Neuronal stem cell (in vitro differentiated cells): ENCODE results near the gene LIMK2.

Experiments used
- DNase-seq: peaks from one replicate; pipeline ENCODE4 v3.0.0-alpha.2; 2013; ENCODE audit warnings: low spot score
- H2AFZ ChIP-seq: one replicate; pipeline ENCODE4 v1.6.1; 2013; ENCODE audit warnings: mild to moderate bottlenecking, low read length, inconsistent platforms
- H2AK5ac ChIP-seq: 2 replicates; pipeline ENCODE4 v1.6.1; 2013; ENCODE audit warnings: low read depth, mild to moderate bottlenecking, inconsistent platforms, low read length, moderate library complexity, mixed read lengths
- H2BK120ac ChIP-seq: 2 replicates; pipeline ENCODE4 v1.6.1; 2013; ENCODE audit warnings: low read depth, mild to moderate bottlenecking, inconsistent platforms, low read length, moderate library complexity, mixed read lengths
- H2BK12ac ChIP-seq: one replicate; pipeline ENCODE4 v1.6.1; 2013; ENCODE audit warnings: low read length, inconsistent platforms
- H2BK15ac ChIP-seq: 2 replicates; pipeline ENCODE4 v1.6.1; 2013; ENCODE audit warnings: mild to moderate bottlenecking, low read length, inconsistent platforms, mixed read lengths
- H2BK5ac ChIP-seq: one replicate; pipeline ENCODE4 v1.6.1; 2013; ENCODE audit warnings: inconsistent platforms, mild to moderate bottlenecking, low read length, moderate library complexity
- H3K14ac ChIP-seq: one replicate; pipeline ENCODE4 v1.6.1; 2013; ENCODE audit warnings: low read length, inconsistent platforms
- H3K18ac ChIP-seq: 2 replicates; pipeline ENCODE4 v1.6.1; 2013; ENCODE audit warnings: low read length, inconsistent platforms
- H3K23ac ChIP-seq: 2 replicates; pipeline ENCODE4 v1.6.1; 2013; ENCODE audit warnings: low read depth, mild to moderate bottlenecking, mixed read lengths, low read length, inconsistent platforms; ENCODE audit not compliant: poor library complexity
- H3K27ac ChIP-seq: replicated peaks from 3 replicates; pipeline ENCODE4 v1.5.1; 2013; ENCODE audit warnings: low read length, inconsistent platforms
- H3K27me3 ChIP-seq, 3 experiments: 2 replicates each; pipeline ENCODE4 v1.6.1; 2013; ENCODE audit warnings: low read length in 3 of 3, mild to moderate bottlenecking in 2 of 3, inconsistent platforms in 1 of 3, low read depth in 1 of 3, mixed read lengths in 1 of 3, moderate library complexity in 1 of 3; ENCODE audit not compliant: control insufficient read depth in 3 of 3, insufficient read depth in 3 of 3
- H3K36me3 ChIP-seq, 2 donors: replicated peaks in 1 of 2; 2 replicates each; pipeline ENCODE4 v1.6.1; 2013; ENCODE audit warnings: low read length in 2 of 2; ENCODE audit not compliant: control insufficient read depth in 2 of 2, insufficient read depth in 2 of 2
- H3K4ac ChIP-seq: 2 replicates; pipeline ENCODE4 v1.6.1; 2013; ENCODE audit warnings: inconsistent platforms, mild to moderate bottlenecking, low read length, moderate library complexity
- H3K4me1 ChIP-seq, 2 donors: 1 replicate in 1 of 2; 2 replicates in 1 of 2; pipeline ENCODE4 v1.6.1; 2013; ENCODE audit warnings: low read length in 2 of 2, low read depth in 1 of 2; ENCODE audit not compliant: control insufficient read depth in 2 of 2, insufficient read depth in 1 of 2
- H3K4me2 ChIP-seq: one replicate; pipeline ENCODE4 v1.6.1; 2013; ENCODE audit warnings: mild to moderate bottlenecking, low read length, inconsistent platforms; ENCODE audit not compliant: insufficient read depth, poor library complexity, severe bottlenecking
- H3K4me3 ChIP-seq, 2 donors: 2 replicates each; pipeline ENCODE4 v1.5.1; 2013; ENCODE audit warnings: low read length in 2 of 2, mild to moderate bottlenecking in 2 of 2, inconsistent platforms in 1 of 2, moderate library complexity in 1 of 2
- H3K79me1 ChIP-seq: one replicate; pipeline ENCODE4 v1.6.1; 2013; ENCODE audit warnings: low read depth, mild to moderate bottlenecking, inconsistent platforms, low read length, moderate library complexity
- H3K9ac ChIP-seq: one replicate; pipeline ENCODE4 v1.6.1; 2013; ENCODE audit warnings: mild to moderate bottlenecking, low read depth, low read length, inconsistent platforms; ENCODE audit not compliant: poor library complexity
- H3K9me3 ChIP-seq, 2 donors: replicated peaks in 1 of 2; 2 replicates each; pipeline versions ENCODE3 to v1.6.1; 2013; ENCODE audit warnings: low read length in 2 of 2, mild to moderate bottlenecking in 2 of 2, inconsistent platforms in 1 of 2, low read depth in 1 of 2, mixed read lengths in 1 of 2, moderate library complexity in 1 of 2; ENCODE audit not compliant: control insufficient read depth in 2 of 2, insufficient read depth in 1 of 2
- H4K8ac ChIP-seq: one replicate; pipeline ENCODE4 v1.6.1; 2013; ENCODE audit warnings: low read depth, mild to moderate bottlenecking, inconsistent platforms, low read length, moderate library complexity
- H4K91ac ChIP-seq: one replicate; pipeline ENCODE4 v1.6.1; 2013; ENCODE audit warnings: low read length, low read depth, mild to moderate bottlenecking, inconsistent platforms; ENCODE audit not compliant: poor library complexity
- WGBS, 2 donors: extraction: QIAGEN DNeasy Blood & Tissue Kit; methylation state at CpG; one replicate each; pipeline ENCODE4 v1.1.7; 2013; ENCODE audit warnings: missing lambda C conversion rate in 2 of 2, mixed read lengths in 1 of 2; ENCODE audit not compliant: insufficient read length in 2 of 2, insufficient replicate concordance in 1 of 2; ENCODE audit errors: extremely low coverage in 2 of 2; 5-methylcytosine and 5-hydroxymethylcytosine counted together

The LIMK2 gene

GRCh38 chr22:31176923-31177322, 35.2 kb upstream of the LIMK2 start:
- H3K79me1 ChIP-seq: peaks cover 3% of the 10 kb centered on the region
- H3K4me3 ChIP-seq: no peak overlapping the region
- no peak overlapping the region for H2AK5ac ChIP-seq
- no peak overlapping the region for H3K4me2 ChIP-seq
- no peak overlapping the region for H2BK15ac ChIP-seq
- peaks cover 7 to 25% of the 10 kb centered on the region in 2 donors for H3K36me3 ChIP-seq
- H3K9ac ChIP-seq: no peak overlapping the region
- H4K8ac ChIP-seq: no peak overlapping the region
- H2BK12ac ChIP-seq: no peak overlapping the region
- H3K27me3 ChIP-seq: no peaks in the 10 kb centered on the region
- H4K91ac ChIP-seq: no peak overlapping the region
- no peaks in the 10 kb centered on the region for H3K4me1 ChIP-seq
- no peak overlapping the region for H2BK5ac ChIP-seq
- H3K9me3 ChIP-seq: peaks cover 0 to 2% of the 10 kb centered on the region in 2 donors
- no peak for DNase-seq
- no peak overlapping the region for H3K23ac ChIP-seq
- H3K14ac ChIP-seq: no peak overlapping the region
- H2BK120ac ChIP-seq: no peak overlapping the region
- no peak overlapping the region for H3K27ac ChIP-seq
- H3K18ac ChIP-seq: no peak overlapping the region
- H2AFZ ChIP-seq: no peak overlapping the region
- no CpG with 5 or more reads among the region's 1 CpG for WGBS, 2 donors
- no peak overlapping the region for H3K4ac ChIP-seq

GRCh38 chr22:31177420-31178162, 34.5 kb upstream of the LIMK2 start:
- Histone ChIP-seq H3K27ac (no peak overlapping the region), H3K4me1 (no peaks in the 10 kb centered on the region)

GRCh38 chr22:31178859-31179258, 33.2 kb upstream of the LIMK2 start:
- Histone ChIP-seq H2BK12ac (no peak overlapping the region), H3K4me2 (no peak overlapping the region), H3K23ac (no peak overlapping the region), H3K4ac (no peak overlapping the region), H4K91ac (no peak overlapping the region), H2AFZ (no peak overlapping the region), H3K18ac (no peak overlapping the region), H3K79me1 (peaks cover 3% of the 10 kb centered on the region), H2BK5ac (no peak overlapping the region), H3K4me1 (no peaks in the 10 kb centered on the region), H3K14ac (no peak overlapping the region), H2BK120ac (no peak overlapping the region), H2BK15ac (no peak overlapping the region), H3K27me3 (no peaks in the 10 kb centered on the region), H3K9me3 (peaks cover 2 to 6% of the 10 kb centered on the region in 2 donors), H2AK5ac (no peak overlapping the region), H4K8ac (no peak overlapping the region), H3K4me3 (no peak overlapping the region), H3K27ac (no peak overlapping the region), H3K9ac (no peak overlapping the region), H3K36me3 (peaks cover 6 to 36% of the 10 kb centered on the region in 2 donors)
- no peak for DNase-seq
- WGBS, 2 donors: no CpG with 5 or more reads among the region's 2 CpGs

More at GRCh38 chr22:31177420-31178162, 34.5 kb upstream of the LIMK2 start:
- Histone ChIP-seq H4K91ac (no peak overlapping the region), H3K9ac (no peak overlapping the region), H3K27me3 (no peaks in the 10 kb centered on the region), H3K4me2 (no peak overlapping the region), H2BK15ac (no peak overlapping the region), H2AK5ac (no peak overlapping the region), H3K18ac (no peak overlapping the region), H3K9me3 (peaks cover 2 to 5% of the 10 kb centered on the region in 2 donors), H2BK12ac (no peak overlapping the region), H3K36me3 (peaks cover 7 to 32% of the 10 kb centered on the region in 2 donors), H2BK5ac (no peak overlapping the region), H3K23ac (no peak overlapping the region), H4K8ac (no peak overlapping the region), H3K14ac (no peak overlapping the region), H2BK120ac (no peak overlapping the region), H3K79me1 (peaks cover 3% of the 10 kb centered on the region), H3K4me3 (no peak overlapping the region), H2AFZ (no peak overlapping the region), H3K4ac (no peak overlapping the region)
- no CpG with 5 or more reads among the region's 6 CpGs for WGBS, 2 donors
- DNase-seq: no peak

- no peak overlapping the region for H4K8ac ChIP-seq
- H2AFZ ChIP-seq: no peak overlapping the region
- H3K9me3 ChIP-seq: peaks cover 2 to 6% of the 10 kb centered on the region in 2 donors
- no peak overlapping the region for H2BK15ac ChIP-seq
- WGBS, 2 donors: no CpG with 5 or more reads among the region's 1 CpG
- no peaks in the 10 kb centered on the region for H3K27me3 ChIP-seq
- peaks cover 6 to 36% of the 10 kb centered on the region in 2 donors for H3K36me3 ChIP-seq
- H4K91ac ChIP-seq: no peak overlapping the region
- H2BK12ac ChIP-seq: no peak overlapping the region
- no peak overlapping the region for H2BK120ac ChIP-seq
- no peaks in the 10 kb centered on the region for H3K4me1 ChIP-seq
- no peak overlapping the region for H2AK5ac ChIP-seq
- DNase-seq: no peak
- H3K79me1 ChIP-seq: peaks cover 3% of the 10 kb centered on the region
- peak overlapping the region; percentile 7 for H3K4ac ChIP-seq
- H2BK5ac ChIP-seq: no peak overlapping the region
- no peak overlapping the region for H3K4me2 ChIP-seq
- no peak overlapping the region for H3K9ac ChIP-seq
- H3K14ac ChIP-seq: no peak overlapping the region
- no peak overlapping the region for H3K18ac ChIP-seq
- no peak overlapping the region for H3K23ac ChIP-seq
- H3K27ac ChIP-seq: no peak overlapping the region
- H3K4me3 ChIP-seq: peak overlapping the region in 1 of 2 donors; percentile 51
These were observed 32.8 kb upstream of the LIMK2 start for GRCh38 chr22:31179345-31179744.
